Measurements from ENCODE around the gene ACTL6A.

ACTL6A gene

DNA sequence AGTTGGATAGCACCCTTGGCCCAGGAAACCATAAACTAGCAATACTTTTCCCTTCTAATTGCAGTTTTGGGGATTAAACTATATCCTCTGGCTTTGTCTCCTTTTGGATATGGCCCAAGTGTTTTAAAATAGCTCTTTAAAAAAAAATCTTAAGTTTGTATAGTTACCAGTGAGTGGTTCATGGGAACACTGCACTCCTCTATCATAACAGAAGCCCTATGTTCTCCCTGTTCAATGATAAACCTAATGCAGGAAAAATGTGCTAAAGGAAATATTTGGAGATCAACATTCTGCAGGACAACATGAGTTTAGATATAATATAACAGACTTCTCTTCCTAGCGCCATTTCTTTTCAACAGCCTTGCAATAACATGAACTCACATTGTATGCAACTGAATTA lies 28.6 kb downstream of the ACTL6A start:
- DNase-seq (ENCODE audit: low spot score) = no peak

DNA sequence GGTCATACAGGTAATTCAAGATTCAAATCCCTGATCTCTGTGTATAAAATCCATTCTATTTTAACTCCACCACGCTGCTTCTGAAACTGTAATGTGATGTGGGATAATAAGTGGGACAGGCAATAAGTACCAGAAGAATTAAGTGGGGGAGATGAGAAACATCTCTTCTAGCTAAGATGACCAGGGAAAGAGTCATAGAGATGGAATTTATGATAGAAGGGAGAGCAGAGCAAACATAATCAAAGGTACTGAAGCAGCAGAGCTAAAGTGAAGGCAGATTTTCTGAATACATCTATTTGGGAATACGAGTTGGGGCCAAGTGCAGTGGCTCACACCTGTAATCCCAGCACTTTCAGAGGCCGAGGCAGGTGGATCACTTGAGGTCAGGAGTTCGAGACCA lies 36.8 kb downstream of the ACTL6A start:
- no peak for DNase-seq (ENCODE audit: low spot score)

DNA sequence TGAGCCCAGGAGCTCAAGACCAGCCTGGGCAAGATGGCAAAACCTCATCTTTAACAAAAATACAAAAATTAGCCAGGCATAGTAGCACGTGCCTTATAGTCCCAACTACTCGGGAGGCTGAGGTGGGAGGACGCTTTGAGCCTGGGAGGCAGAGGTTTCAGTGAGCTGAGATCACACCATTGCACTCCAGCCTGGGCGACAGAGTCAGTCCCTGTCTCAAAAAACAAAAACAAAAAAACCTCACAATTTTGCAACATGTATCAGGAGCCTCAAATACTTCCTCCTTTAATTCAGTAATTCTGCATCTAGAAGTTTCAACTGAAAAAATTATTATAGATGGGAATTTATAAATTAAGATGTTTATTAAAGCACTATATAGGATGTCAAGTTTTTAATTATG lies 40.6 kb downstream of the ACTL6A start:
- no peak for DNase-seq (ENCODE audit: low spot score)

DNA sequence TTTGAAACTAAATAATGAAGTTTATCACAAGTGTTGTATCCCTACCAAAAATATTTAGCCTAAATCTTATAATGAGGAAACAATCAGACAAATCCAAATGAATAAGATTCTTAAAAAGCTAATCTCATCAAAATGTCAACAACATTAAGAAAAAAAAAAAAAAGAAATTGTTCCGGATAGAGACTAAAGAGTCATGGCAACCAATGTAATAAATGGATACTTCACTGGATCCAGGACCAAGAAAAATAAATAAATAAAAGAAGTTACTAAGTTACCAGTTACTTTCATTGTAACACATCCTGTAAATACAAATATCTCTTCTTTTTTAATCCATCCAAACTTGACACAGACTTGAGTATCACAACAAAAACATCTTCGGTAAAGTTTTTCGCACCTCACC lies 41.1 kb downstream of the ACTL6A start:
- DNase-seq (ENCODE audit: low spot score) = peak; percentile 2

DNA sequence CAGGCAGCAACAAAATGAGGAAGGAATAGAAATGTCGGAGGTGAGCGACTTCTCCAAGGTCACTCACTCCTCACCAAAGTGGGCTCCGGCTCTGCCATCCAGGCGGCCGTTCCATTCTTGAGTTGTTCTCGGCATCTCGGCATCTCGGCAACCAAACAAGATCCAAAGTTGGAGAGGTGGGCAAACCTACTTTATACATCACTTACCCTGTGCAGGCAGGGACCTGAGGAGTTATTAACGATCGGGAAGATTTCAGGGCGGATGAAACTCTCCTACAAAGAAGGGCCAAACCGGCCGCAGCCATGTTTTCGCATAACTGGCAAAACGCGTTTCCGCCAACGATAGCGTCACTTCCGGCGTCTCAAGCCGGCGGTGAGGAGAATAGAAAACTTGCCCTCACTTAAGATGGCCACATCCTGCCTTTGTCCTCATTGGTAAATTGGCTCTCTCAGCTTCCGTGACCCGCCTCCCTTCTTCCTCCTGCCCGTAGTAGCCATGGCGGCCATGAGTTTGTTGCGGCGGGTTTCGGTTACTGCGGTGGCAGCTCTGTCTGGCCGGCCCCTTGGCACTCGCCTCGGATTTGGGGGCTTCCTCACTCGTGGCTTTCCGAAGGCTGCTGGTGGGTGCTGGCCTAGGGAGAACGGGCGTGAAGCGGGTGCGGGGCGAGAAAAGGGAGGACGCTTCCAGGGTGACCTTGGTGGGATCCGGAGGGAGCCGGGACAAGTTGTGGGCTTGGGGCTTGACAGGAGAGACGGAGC lies 41.8 kb downstream of the ACTL6A start, which contains the start of the genes MRPL47 and NDUFB5:
TSS of gene MRPL47 (minus strand) at position 318 of the 758 bp plus-strand sequence. CDS start at position 304, 14 bp downstream.
TSS of gene NDUFB5 (plus strand) at position 474 of the 758 bp plus-strand sequence. CDS start at position 496, 22 bp downstream.
- peak; percentile 98 for DNase-seq (ENCODE audit: low spot score)

DNA sequence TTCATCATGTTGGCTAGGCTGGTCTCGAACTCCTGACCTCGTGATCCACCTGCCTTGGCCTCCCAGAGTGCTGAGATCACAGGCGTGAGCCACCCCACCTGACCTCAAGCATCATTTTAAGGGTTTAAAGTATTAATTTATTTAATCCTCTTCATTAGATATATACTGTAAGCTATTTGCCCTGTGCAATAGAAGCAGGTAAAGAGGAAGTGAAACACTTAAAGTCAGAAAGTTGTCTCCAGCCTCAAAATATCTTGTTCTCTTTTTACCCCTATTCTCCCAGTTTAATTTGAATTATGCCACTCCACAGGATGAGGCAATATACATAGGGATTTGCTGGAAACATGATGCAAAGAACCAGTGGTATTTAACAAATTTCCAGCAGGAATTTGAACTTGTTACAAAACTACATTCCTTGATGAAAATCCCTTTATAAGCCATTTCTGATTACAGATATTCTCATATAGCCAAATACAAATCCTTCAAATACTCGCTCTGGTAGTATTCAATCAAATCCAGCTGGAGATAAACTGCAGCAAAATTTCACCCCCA lies 43.9 kb downstream of the ACTL6A start:
- DNase-seq (ENCODE audit: low spot score) = no peak

DNA sequence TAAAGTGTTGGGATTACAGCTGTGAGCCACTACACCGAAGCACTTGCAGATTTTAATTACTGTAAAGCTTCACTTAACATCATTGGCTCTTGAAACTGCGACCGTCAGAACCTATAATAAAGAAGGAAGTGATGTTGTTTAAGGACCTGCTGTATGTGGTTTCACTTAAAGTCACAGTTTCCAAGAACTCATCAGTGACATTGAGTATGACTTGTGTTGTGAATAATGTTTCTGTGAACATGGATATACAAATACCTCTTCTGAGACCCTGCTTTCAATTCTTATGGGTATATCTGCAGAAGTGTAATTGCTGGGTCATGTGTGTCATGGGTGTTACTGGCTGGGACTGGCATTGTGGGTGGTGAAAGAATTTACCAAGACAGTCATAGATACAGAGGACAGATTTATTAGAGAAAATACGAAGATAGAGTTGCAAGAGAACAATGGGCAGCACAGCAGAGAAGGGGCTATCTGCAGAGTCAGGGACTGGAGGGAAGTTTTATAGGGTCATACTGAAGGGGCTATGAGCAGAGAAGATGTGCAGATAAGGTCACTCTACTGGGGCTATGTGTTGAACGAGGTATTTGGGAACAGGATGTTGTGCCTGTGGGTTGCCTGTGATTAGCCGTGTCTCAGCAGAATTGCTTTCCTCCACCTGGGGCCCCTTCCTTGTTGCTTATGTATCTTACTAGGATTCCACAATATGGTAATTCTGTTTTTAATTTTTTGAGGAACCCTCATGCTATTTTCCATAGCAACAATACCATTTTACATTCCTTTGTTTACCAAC lies 46.4 kb downstream of the ACTL6A start:
- DNase-seq (ENCODE audit: low spot score) = peak; percentile 5

DNA sequence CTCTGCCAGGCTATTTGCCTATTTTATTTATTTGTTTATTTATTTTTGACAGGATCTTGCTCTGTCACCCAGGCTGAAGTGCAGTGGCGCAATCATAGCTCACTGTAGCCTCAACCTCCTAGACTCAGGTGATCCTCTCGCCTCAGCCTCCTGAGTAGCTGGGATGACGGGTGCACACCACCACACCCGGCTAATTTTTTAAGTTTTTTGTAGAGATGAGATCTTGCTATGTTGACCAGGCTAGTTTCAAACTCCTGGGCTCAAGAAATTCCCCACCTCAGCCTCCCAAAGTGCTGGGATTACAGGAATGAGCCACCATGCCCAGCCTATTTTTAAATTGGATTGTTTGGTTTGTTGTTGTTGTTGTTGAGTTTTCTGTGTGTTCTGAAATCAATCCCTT lies 47.3 kb downstream of the ACTL6A start:
- DNase-seq (ENCODE audit: low spot score) = no peak

DNA sequence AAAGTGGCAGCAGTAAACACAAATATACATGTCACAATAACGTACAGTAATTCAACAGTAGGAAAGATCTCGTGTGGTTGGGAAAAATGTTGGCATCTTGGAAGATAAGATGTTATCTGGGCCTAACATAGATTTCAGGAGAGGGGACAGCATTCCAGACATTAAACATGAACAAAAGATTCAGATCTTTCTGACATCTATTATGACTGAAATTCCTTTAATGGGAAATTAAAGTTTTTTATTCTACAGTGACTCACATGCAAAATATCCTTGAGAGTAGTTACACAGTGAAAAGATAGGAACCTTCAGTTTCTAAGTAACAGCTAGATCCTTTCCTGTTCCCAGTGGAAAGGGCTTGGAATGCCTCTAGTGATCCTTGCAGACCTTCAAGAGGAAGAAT lies 51.1 kb downstream of the ACTL6A start:
- DNase-seq (ENCODE audit: low spot score) = no peak

DNA sequence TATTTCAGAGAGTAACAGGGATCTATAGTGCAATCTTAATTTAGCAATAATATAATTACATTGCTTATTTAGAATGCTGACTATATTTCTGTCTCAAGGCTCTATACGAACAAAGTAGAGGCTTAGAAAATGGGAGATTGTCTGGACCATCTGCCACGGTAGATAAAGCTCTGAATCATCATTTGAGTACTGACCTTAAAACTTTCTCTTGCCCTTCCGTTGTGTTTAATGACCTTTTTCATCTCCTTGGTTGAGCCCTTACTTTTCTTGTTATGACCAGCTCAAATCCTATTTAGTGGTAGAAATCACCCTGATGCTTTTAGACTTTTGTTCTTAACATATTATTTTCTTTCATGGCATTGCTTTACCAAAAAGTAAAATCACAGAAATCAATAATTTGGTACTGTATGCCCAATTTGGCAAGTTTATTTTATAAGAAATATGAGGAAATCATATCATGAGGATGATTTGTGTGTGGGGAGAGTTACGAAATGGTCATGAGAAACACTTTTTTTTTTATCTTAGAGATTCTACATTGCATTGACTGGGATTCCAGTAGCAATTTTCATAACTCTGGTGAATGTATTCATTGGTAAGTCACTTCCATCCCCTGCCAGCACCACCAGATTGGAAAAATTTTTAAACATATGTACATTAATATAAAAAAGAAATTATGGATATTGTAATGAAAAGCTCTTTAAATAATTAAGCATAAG lies 52.9 kb downstream of the ACTL6A start:
- DNase-seq (ENCODE audit: low spot score) = no peak

DNA sequence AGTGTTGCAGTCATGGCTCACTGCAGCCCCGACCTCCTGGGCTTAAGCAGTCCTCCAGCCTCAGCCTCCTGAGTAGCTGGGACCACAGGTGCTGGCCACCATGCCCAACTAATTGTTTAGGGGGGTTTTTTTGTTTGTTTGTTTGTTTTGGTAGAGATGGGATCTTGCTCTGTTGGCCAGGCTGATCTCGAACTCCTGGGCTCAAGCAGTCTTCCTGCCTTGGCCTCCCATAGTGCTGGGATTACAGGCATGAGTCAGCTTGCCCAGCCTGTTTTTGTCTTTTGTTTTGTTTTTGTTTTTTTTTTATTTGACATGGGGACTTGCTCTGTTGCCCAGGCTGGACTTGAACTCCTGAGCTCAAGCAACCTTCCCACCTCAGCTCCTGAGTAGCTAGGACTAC lies 59.3 kb downstream of the ACTL6A start:
- DNase-seq (ENCODE audit: low spot score) = no peak

DNA sequence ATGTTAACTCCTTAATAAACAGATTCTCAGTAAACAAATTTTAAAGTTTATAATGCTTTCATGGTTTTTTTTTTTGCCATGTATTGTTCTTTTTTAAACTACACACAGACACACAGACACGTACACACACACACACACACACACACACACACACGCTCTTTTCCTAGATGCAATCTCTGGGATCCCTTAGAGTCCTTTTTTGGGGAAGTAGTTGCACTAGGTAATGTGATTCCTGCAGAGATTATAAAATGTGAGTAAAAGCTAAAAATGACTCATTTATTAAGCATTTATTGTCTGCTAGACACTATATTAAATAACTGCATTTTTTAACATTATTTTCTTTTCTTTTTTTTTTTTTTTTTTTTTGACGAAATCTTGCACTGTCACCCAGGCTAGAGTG lies 61.7 kb downstream of the ACTL6A start:
- DNase-seq (ENCODE audit: low spot score) = no peak

DNA sequence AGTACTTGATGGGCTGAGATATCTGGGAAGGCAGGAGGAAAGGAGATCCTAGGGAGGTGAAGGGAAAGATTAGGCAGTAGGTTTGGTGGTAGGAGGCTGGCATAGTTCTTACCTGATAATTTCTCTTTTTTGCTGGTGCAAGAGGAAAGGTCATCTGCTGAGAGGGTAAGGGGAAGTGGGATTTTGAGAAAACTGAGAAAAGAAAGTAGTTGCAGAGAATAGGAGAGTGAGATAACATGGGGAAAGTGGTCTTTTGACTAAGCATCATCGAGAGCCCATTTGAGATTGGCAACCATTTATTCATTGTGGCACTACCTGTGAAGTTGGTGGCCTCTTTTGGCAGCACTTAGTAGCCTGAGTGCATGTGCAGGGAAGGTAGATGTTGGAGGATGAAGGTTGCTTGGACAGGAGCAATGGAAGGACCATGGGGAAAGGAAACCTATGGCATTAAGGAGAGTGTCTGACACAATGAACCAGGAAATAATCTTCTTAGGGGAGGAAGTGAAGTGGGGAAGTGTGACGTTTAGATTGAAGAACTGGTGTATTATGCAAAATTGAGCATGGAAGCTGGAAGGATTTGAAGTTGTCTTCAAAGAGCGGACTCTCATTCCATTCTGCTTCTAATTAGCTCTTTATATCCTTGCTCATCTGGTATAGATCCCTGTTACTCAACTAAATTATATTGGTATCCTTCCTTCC lies 68.2 kb downstream of the ACTL6A start:
- no peak for DNase-seq (ENCODE audit: low spot score)

All from globus pallidus (tissue), 1 donor.